Measurements from ENCODE around the gene TTC39B. TPM values are rescaled to one million over a fixed set of nuclear protein-coding genes. Genes with fewer than 3 reads are reported as not detected.

TTC39B gene
- total RNA-seq, 1 experiment from 2014 or later: 7.4 TPM

GRCh38 chr9:15352306-15352705 lies 45.3 kb upstream of the TTC39B start (continued):
- no peak for TF ChIP-seq SP1 (IDR thresholded peaks at IDR 0.05; ENCODE audit: low read depth)

- H2AFZ ChIP-seq (ENCODE audit: low read depth, low read length, poor library complexity, severe bottlenecking): no peak overlapping the region
- no peaks in the 10 kb centered on the region for H3K79me2 ChIP-seq (ENCODE audit: insufficient read depth, low read length)
- intact Hi-C loops (cut with micrococcal nuclease): no loop called here
- TF ChIP-seq EZH2phosphoT487 (IDR thresholded peaks at IDR 0.05; ENCODE audit: borderline replicate concordance) (no peak), CTCF (IDR thresholded peaks at IDR 0.05 in 2 of 3, conservative IDR thresholded peaks at IDR 0.05 in 1 of 3; ENCODE audit: borderline replicate concordance in 1 of 3, insufficient read depth in 1 of 3, low read depth in 2 of 3, low read length in 2 of 3) (no peak), POLR2AphosphoS5 (IDR thresholded peaks at IDR 0.05; ENCODE audit: low read depth, low read length) (no peak), EGR1 (IDR thresholded peaks at IDR 0.05; ENCODE audit: low read depth) (no peak), YY1 (IDR thresholded peaks at IDR 0.05; ENCODE audit: extremely low read depth, insufficient replicate concordance, low read depth, low read length) (no peak), SP1 (IDR thresholded peaks at IDR 0.05; ENCODE audit: low read depth) (no peak), ZNF274 (IDR thresholded peaks at IDR 0.05; ENCODE audit: low read depth, low read length) (no peak), CEBPB (IDR thresholded peaks at IDR 0.05; ENCODE audit: low read depth) (no peak), FOSL1 (IDR thresholded peaks at IDR 0.05; ENCODE audit: low read depth) (no peak), REST (IDR thresholded peaks at IDR 0.05; ENCODE audit: low read depth) (no peak), POLR2A (IDR thresholded peaks at IDR 0.05; ENCODE audit: borderline replicate concordance, extremely low read depth, insufficient read depth, insufficient read length) (no peak), CBX3 (IDR thresholded peaks at IDR 0.05; ENCODE audit: low read depth) (no peak), ZBTB33 (IDR thresholded peaks at IDR 0.05; ENCODE audit: extremely low read depth, insufficient replicate concordance, low read length) (no peak), ZFX (IDR thresholded peaks at IDR 0.05) (no peak), MAX (IDR thresholded peaks at IDR 0.05) (no peak)
- no peaks in the 10 kb centered on the region for H3K36me3 ChIP-seq (ENCODE audit: control insufficient read depth in 1 of 2, insufficient read depth in 2 of 2, low read length in 2 of 2)
- H3K4me1 ChIP-seq (ENCODE audit: control insufficient read depth in 1 of 2, insufficient read depth in 2 of 2, low read length in 2 of 2): no peaks in the 10 kb centered on the region
- no peaks in the 10 kb centered on the region for H3K27me3 ChIP-seq (ENCODE audit: insufficient read depth, low read length)
- H3K4me2 ChIP-seq (ENCODE audit: low read length): no peak overlapping the region
- RAD21 ChIA-PET (ENCODE audit: low non-redundant PET in 1 of 2, low total read pairs in 2 of 2, uncharacterized antibody in 2 of 2, unreplicated experiment in 2 of 2): no interaction called here
- no peak for ATAC-seq
- no peak for DNase-seq (ENCODE audit: low read depth, low spot score)
- no TSS peak for BruUV-seq (replicated peaks)
- no peaks in the 10 kb centered on the region for H3K9me2 ChIP-seq (ENCODE audit: insufficient read depth)
- CTCF ChIA-PET: no interaction called here
- H3K9ac ChIP-seq (ENCODE audit: low read length): no peak overlapping the region
- H3K4me3 ChIP-seq (replicated peaks in 1 of 2; ENCODE audit: low read depth in 1 of 2, low read length in 2 of 2): no peak overlapping the region
- H4K20me1 ChIP-seq (ENCODE audit: insufficient read depth): no peaks in the 10 kb centered on the region
- no peaks in the 10 kb centered on the region for H3K9me3 ChIP-seq (ENCODE audit: control insufficient read depth in 1 of 2, insufficient read depth in 1 of 2, low read depth in 1 of 2, low read length in 2 of 2)
- H3K27ac ChIP-seq (ENCODE audit: low read depth, low read length): no peak overlapping the region
- POLR2A ChIA-PET: no interaction called here
These were observed 43.1 kb upstream of the TTC39B start for GRCh38 chr9:15349892-15350761.
